GM23338 (cell line): ENCODE data around the gene TRMT5. TPM values are rescaled to one million over a fixed set of nuclear protein-coding genes. Genes with fewer than 3 reads are reported as not detected.

Experiments used
- ATAC-seq: fragments of 200-7000 bp; cut with Tn5 transposase; 3 replicates; pipeline ENCODE4 v1.9.1; 2020
- DNase-seq: peaks from one replicate; pipeline ENCODE4 v3.0.0-alpha.2; 2015; ENCODE audit warnings: low spot score
- H2AFZ ChIP-seq: fragments of 200-600 bp; sonication (generic); 2 replicates; pipeline ENCODE4 v1.8.0; 2016; ENCODE audit warnings: antibody characterized with exemption, mild to moderate bottlenecking, moderate library complexity
- H3F3A ChIP-seq: fragments of 200-600 bp; sonication (generic); replicated peaks from 2 replicates; pipeline ENCODE4 v1.8.0; 2017; ENCODE audit warnings: antibody characterized with exemption, mixed run types, low read depth
- H3K27ac ChIP-seq: fragments of 200-600 bp; sonication (generic); 2 replicates; pipeline ENCODE4 v1.6.1; 2016; ENCODE audit warnings: low read depth
- H3K27me3 ChIP-seq: fragments of 200-600 bp; sonication (generic); 2 replicates; pipeline ENCODE4 v1.8.0; 2016; ENCODE audit warnings: mild to moderate bottlenecking, mixed run types, moderate library complexity; ENCODE audit not compliant: insufficient read depth
- H3K36me3 ChIP-seq: fragments of 200-600 bp; sonication (generic); 2 replicates; pipeline ENCODE4 v1.8.0; 2016; ENCODE audit warnings: mild to moderate bottlenecking; ENCODE audit not compliant: insufficient read depth
- H3K4me1 ChIP-seq: fragments of 200-600 bp; sonication (generic); 2 replicates; pipeline ENCODE4 v1.8.0; 2016; ENCODE audit warnings: mild to moderate bottlenecking, moderate library complexity; ENCODE audit not compliant: insufficient read depth
- H3K4me2 ChIP-seq: fragments of 200-600 bp; sonication (generic); 2 replicates; pipeline ENCODE4 v1.7.1; 2017; ENCODE audit warnings: mixed run types
- H3K4me3 ChIP-seq: fragments of 200-600 bp; sonication (generic); 2 replicates; pipeline ENCODE4 v1.6.1; 2016; ENCODE audit warnings: mixed run types
- H3K79me2 ChIP-seq: fragments of 200-600 bp; sonication (generic); replicated peaks from 2 replicates; pipeline ENCODE4 v1.8.0; 2017; ENCODE audit warnings: mild to moderate bottlenecking; ENCODE audit not compliant: insufficient read depth
- H3K9me2 ChIP-seq: fragments of 200-600 bp; sonication (generic); 2 replicates; pipeline ENCODE4 v1.8.0; 2017; ENCODE audit not compliant: insufficient read depth
- H4K20me1 ChIP-seq: fragments of 200-600 bp; sonication (generic); replicated peaks from 2 replicates; pipeline ENCODE4 v1.8.0; 2017; ENCODE audit warnings: mild to moderate bottlenecking; ENCODE audit not compliant: insufficient read depth
- H3K27ac Mint-ChIP-seq: 2 replicates; pipeline ENCODE4 v1.8.0; 2020; ENCODE audit warnings: inconsistent platforms, mild to moderate bottlenecking, moderate library complexity, mixed read lengths
- H3K27me3 Mint-ChIP-seq: 3 replicates; pipeline ENCODE4 v1.8.0; 2022; ENCODE audit warnings: low read depth, mild to moderate bottlenecking, moderate library complexity, mixed read lengths, inconsistent platforms; ENCODE audit not compliant: insufficient read depth, poor library complexity
- H3K36me3 Mint-ChIP-seq: 3 replicates; pipeline ENCODE4 v1.8.0; 2021; ENCODE audit warnings: low read depth, mild to moderate bottlenecking, inconsistent platforms, moderate library complexity, mixed read lengths
- H3K4me1 Mint-ChIP-seq: 3 replicates; pipeline ENCODE4 v1.8.0; 2020; ENCODE audit warnings: mild to moderate bottlenecking, inconsistent platforms, mixed read lengths
- H3K4me3 Mint-ChIP-seq: 3 replicates; pipeline ENCODE4 v1.8.0; 2021; ENCODE audit warnings: moderate library complexity, mild to moderate bottlenecking, inconsistent platforms, mixed read lengths
- H3K9me3 Mint-ChIP-seq: 3 replicates; pipeline ENCODE4 v1.8.0; 2020; ENCODE audit warnings: moderate library complexity, mild to moderate bottlenecking, inconsistent platforms, mixed read lengths
- CREB1 ChIP-seq: fragments of 250-450 bp; sonication (Bioruptor Pico); IDR thresholded peaks from 2 replicates; pipeline ENCODE4 v1.5.0; 2020; ENCODE audit warnings: low read depth, mild to moderate bottlenecking, moderate library complexity
- CTCF ChIP-seq, 2 experiments: fragments of 200-600 bp in 1 of 2; sonication (generic) in 1 of 2; conservative IDR thresholded peaks; 2 replicates each; pipeline versions ENCODE4 v1.5.1 to v1.6.1; 2016 to 2017; ENCODE audit warnings: antibody characterized with exemption in 2 of 2, low read depth in 2 of 2, mild to moderate bottlenecking in 2 of 2, moderate library complexity in 1 of 2
- ETS1 ChIP-seq: IDR thresholded peaks from 2 replicates; pipeline ENCODE4 v1.6.1; 2016; ENCODE audit warnings: antibody characterized with exemption
- EZH2 ChIP-seq: fragments of 200-600 bp; sonication (generic); IDR thresholded peaks from one replicate; pipeline ENCODE4 v1.8.0; 2017; ENCODE audit warnings: antibody characterized with exemption, mild to moderate bottlenecking, low read depth; ENCODE audit not compliant: unreplicated experiment
- EZH2phosphoT487 ChIP-seq: fragments of 200-600 bp; sonication (generic); IDR thresholded peaks from one replicate; pipeline ENCODE4 v1.8.1; 2018; ENCODE audit warnings: antibody characterized with exemption; ENCODE audit not compliant: unreplicated experiment
- JUNB ChIP-seq: IDR thresholded peaks from one replicate; pipeline ENCODE4 v1.6.1; 2016; ENCODE audit warnings: antibody characterized with exemption; ENCODE audit not compliant: unreplicated experiment
- NANOG ChIP-seq: IDR thresholded peaks from 2 replicates; pipeline ENCODE4 v1.6.1; 2016; ENCODE audit warnings: antibody characterized with exemption, borderline replicate concordance
- POLR2AphosphoS5 ChIP-seq: IDR thresholded peaks from 2 replicates; pipeline ENCODE4 v1.6.1; 2016; ENCODE audit warnings: antibody characterized with exemption, low read depth
- REST ChIP-seq: IDR thresholded peaks from one replicate; pipeline ENCODE4 v1.6.1; 2018; ENCODE audit warnings: antibody characterized with exemption; ENCODE audit not compliant: unreplicated experiment
- STAT1 ChIP-seq: IDR thresholded peaks from one replicate; pipeline ENCODE4 v1.6.1; 2016; ENCODE audit warnings: antibody characterized with exemption; ENCODE audit not compliant: unreplicated experiment
- ZNF114 ChIP-seq: fragments of 250-450 bp; sonication (Bioruptor Pico); IDR thresholded peaks from 2 replicates; pipeline ENCODE4 v1.5.0; 2020; ENCODE audit warnings: mild to moderate bottlenecking, moderate library complexity
- ZNF331 ChIP-seq: fragments of 250-450 bp; sonication (Bioruptor Pico); IDR thresholded peaks from 2 replicates; pipeline ENCODE4 v1.5.0; 2020; ENCODE audit warnings: low read depth, mild to moderate bottlenecking, moderate library complexity
- ZNF462 ChIP-seq: fragments of 250-450 bp; sonication (Bioruptor Pico); IDR thresholded peaks from 2 replicates; pipeline ENCODE4 v1.5.0; 2020; ENCODE audit warnings: mild to moderate bottlenecking, moderate library complexity
- polyA plus RNA-seq: library from polyadenylated mRNA; unstranded; fragments of >200 nt; fragmentation: Nextera tagmentation; extraction: Ambion mirVana; gene quantifications from 2 replicates; pipeline ENCODE4 v1.2.1, GENCODE V29; 2016
- total RNA-seq: library from RNA; depleted of rRNA; stranded (reverse); fragments of >200 nt; shearing (Covaris generic); gene quantifications from 2 replicates; pipeline ENCODE4 v1.2.3, GENCODE V29; 2014

The TRMT5 gene
- total and polyA plus RNA-seq, 2 experiments from 2014 or later, result 9.8 to 18.4 TPM

GRCh38 chr14:60968671-60969070 is 12.2 kb downstream of the TRMT5 start:
- H3K27me3 ChIP-seq, result no peaks in the 10 kb centered on the region
- H3K36me3 ChIP-seq, result no peaks in the 10 kb centered on the region
- H3K79me2 ChIP-seq, result no peaks in the 10 kb centered on the region
- Mint-ChIP-seq H3K9me3 (no peaks in the 10 kb centered on the region), H3K27ac (no peak overlapping the region), H3K27me3 (no peaks in the 10 kb centered on the region), H3K4me1 (no peaks in the 10 kb centered on the region), H3K36me3 (no peaks in the 10 kb centered on the region), H3K4me3 (no peak overlapping the region)
- no peaks in the 10 kb centered on the region for H3F3A ChIP-seq
- H3K4me2 ChIP-seq, result no peak overlapping the region
- DNase-seq (no peak), ATAC-seq (no peak)
- no peaks in the 10 kb centered on the region for H3K9me2 ChIP-seq
- no peak for TF ChIP-seq ZNF331 (CRISPR knock-in tag)
- TF ChIP-seq ZNF114, result no peak
- TF ChIP-seq ZNF462 (CRISPR knock-in tag), result no peak
- TF ChIP-seq POLR2AphosphoS5, result no peak
- TF ChIP-seq CTCF (conservative IDR thresholded peaks at IDR 0.05; ENCODE audit: low read depth in 2 of 2), result no peak
- TF ChIP-seq ETS1, result no peak
- no peak for TF ChIP-seq STAT1
- TF ChIP-seq JUNB, result no peak
- TF ChIP-seq EZH2, result no peak
- no peak for TF ChIP-seq EZH2phosphoT487
- no peak for TF ChIP-seq REST
- TF ChIP-seq NANOG, result no peak
- TF ChIP-seq CREB1 (CRISPR knock-in tag), result no peak
- no peaks in the 10 kb centered on the region for H3K4me1 ChIP-seq
- no peak overlapping the region for H2AFZ ChIP-seq
- H4K20me1 ChIP-seq, result no peaks in the 10 kb centered on the region
- no peak overlapping the region for H3K4me3 ChIP-seq
- no peak overlapping the region for H3K27ac ChIP-seq
